Mesodermal cell (in vitro differentiated cells): Measurements from ENCODE around the gene CD6.

Experiments
- H3K27ac ChIP-seq: 2 replicates; pipeline ENCODE4 v1.7.0; 2013; ENCODE audit warnings: mild to moderate bottlenecking, low read depth, low read length, moderate library complexity; ENCODE audit not compliant: severe bottlenecking
- H3K36me3 ChIP-seq: 2 replicates; pipeline ENCODE4 v1.7.1; 2013; ENCODE audit warnings: mild to moderate bottlenecking, low read length, moderate library complexity; ENCODE audit not compliant: control insufficient read depth, insufficient read depth
- H3K4me1 ChIP-seq: one replicate; pipeline ENCODE4 v1.7.1; 2013; ENCODE audit warnings: mild to moderate bottlenecking, low read length; ENCODE audit not compliant: insufficient read depth, control insufficient read depth, poor library complexity, severe bottlenecking
- H3K4me3 ChIP-seq: 2 replicates; pipeline ENCODE4 v1.7.0; 2013; ENCODE audit warnings: low read length, control low read depth, mild to moderate bottlenecking; ENCODE audit not compliant: insufficient read depth, poor library complexity, severe bottlenecking; ENCODE audit errors: extremely low read depth
- H3K9me3 ChIP-seq: 2 replicates; pipeline ENCODE4 v1.7.1; 2013; ENCODE audit warnings: mild to moderate bottlenecking, low read length, moderate library complexity; ENCODE audit not compliant: control insufficient read depth
- WGBS, 2 experiments: methylation state at CpG; one replicate each; pipeline ENCODE4 v1.1.5; 2013; ENCODE audit warnings: missing lambda C conversion rate in 2 of 2; ENCODE audit not compliant: insufficient coverage in 2 of 2; 5-methylcytosine and 5-hydroxymethylcytosine counted together

Gene CD6

DNA sequence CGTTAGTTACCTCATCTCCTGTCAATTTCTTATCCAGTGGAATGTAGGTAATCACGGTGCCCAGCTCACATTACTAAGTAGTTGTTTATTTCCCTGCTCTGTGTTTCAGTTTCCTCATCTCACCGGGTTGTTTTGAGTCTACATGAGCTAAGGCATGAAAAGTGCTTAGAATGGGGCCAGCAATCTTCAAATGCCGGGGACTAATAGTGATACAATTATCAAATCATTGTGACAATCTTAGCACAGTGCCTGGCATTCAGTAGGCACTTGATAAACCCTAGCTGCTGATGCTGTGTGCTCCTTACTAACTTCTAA lies 77.5 kb downstream of the CD6 start:
- Histone ChIP-seq H3K4me3 (no peak overlapping the region), H3K4me1 (no peaks in the 10 kb centered on the region), H3K27ac (no peak overlapping the region), H3K9me3 (no peaks in the 10 kb centered on the region), H3K36me3 (no peaks in the 10 kb centered on the region)
- WGBS, 2 experiments: 69 to 93% methylated on average over 2 to 4 of the region's 4 CpGs

DNA sequence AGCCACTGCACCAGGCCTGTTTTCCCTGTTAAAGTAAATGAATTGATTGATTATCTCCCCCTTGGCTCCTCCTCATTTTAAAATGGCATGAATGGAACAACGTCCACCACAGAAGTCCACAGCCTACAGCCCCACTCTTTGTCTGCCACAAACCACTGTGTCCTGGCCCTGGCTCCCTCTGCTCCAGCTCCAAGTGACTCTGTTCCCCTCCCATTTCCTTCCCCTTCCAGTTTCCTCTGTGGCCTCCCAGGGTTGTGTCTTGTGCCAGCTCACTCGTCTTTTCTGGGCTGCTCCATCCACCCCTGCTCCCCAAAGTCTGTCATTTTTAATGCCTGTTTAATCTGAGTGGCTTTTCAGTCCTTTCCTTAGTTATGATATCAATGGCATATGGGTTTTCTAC lies 78.4 kb downstream of the CD6 start:
- H3K9me3 ChIP-seq: no peaks in the 10 kb centered on the region
- WGBS, 2 experiments: 65 to 82% methylated on average over 1 to 2 of the region's 2 CpGs
- H3K27ac ChIP-seq: no peak overlapping the region
- H3K4me3 ChIP-seq: no peak overlapping the region
- no peaks in the 10 kb centered on the region for H3K36me3 ChIP-seq
- no peaks in the 10 kb centered on the region for H3K4me1 ChIP-seq

DNA sequence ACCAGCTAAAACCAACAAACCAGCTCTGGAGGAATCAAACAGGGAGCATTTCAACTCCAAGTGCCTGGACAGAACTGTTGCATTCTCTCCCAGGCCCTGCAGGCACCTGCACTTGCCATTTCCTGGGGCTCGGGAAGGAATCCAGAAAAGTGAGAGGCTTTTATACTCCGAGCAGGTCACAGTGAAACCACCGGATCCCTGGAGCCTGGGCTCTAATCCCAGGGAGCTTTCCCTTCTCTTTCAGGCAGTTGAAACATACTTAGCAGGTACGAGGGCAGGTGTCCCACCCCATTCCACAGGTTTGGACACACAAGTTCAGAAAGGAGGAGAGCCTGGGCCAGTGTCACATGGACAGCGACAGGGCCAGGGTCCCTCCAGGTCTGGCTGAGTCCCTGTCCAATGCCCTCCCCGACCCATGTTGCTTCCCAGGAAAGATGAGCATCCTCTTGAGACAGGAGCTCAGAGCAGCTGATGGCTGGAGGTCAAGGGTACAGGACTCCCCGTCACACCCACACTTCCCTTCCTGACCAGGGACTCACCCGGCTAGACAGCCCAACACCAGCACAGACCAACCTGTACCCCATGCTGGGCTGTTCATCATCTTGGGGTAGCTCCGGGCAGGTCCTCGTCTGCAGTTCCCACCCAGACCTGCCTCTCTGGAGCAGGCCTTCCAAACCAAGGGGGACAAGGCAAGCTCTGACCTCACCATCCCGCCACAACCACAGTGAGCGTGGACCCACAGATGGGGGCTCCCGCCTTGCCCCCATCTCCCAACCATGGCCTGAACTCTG lies 80.9 kb downstream of the CD6 start:
- Histone ChIP-seq H3K4me1 (no peaks in the 10 kb centered on the region), H3K9me3 (no peaks in the 10 kb centered on the region), H3K36me3 (no peaks in the 10 kb centered on the region), H3K27ac (no peak overlapping the region), H3K4me3 (no peak overlapping the region)
- WGBS, 2 experiments: 95% methylated on average over 10 to 11 of the region's 13 CpGs

DNA sequence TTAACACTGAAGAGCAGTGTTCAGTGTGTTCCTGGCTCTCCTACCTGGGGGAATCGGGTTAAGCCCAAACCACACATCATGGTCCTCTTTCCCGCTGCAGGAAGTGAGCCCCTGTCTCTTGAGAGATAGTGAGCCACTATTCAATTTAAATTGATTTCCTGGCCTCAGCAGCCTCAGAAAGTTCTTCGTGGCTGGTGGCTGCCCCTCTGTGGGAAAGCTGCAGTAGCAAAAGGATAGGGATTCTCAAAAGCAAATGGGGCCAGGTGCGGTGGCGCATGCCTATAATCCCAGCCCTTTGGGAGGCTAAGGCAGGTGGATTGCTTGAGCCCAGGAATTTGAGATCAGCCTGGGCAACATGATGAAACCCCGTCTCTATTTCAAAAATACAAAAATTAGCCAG lies 81.7 kb downstream of the CD6 start:
- Histone ChIP-seq H3K27ac (no peak overlapping the region), H3K4me1 (no peaks in the 10 kb centered on the region), H3K4me3 (no peak overlapping the region), H3K9me3 (no peaks in the 10 kb centered on the region), H3K36me3 (no peaks in the 10 kb centered on the region)
- 87 to 88% methylated on average over 3 to 6 of the region's 6 CpGs for WGBS, 2 experiments

DNA sequence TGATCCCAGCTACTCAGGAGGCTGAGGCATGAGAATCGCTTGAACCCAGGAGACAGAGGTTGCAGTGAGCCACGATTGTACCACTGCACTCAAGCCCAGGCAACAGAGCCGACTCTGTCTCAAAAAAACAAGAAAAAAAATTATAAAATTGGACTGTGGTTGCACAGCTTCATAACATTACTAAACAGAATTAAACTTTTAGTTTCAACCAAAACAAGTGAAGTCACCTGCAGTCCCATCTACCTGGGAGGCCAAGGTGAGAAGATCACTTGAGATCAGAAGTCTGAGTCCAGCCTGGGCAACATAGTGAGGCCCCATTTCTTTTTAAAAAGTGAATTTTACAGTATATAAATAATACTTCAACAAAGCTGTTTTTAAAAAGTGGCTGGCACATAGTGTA lies 83.0 kb downstream of the CD6 start:
- Histone ChIP-seq H3K4me3 (no peak overlapping the region), H3K9me3 (no peaks in the 10 kb centered on the region), H3K27ac (no peak overlapping the region), H3K4me1 (no peaks in the 10 kb centered on the region), H3K36me3 (no peaks in the 10 kb centered on the region)
- 80 to 84% methylated on average over 1 to 2 of the region's 3 CpGs for WGBS, 2 experiments

DNA sequence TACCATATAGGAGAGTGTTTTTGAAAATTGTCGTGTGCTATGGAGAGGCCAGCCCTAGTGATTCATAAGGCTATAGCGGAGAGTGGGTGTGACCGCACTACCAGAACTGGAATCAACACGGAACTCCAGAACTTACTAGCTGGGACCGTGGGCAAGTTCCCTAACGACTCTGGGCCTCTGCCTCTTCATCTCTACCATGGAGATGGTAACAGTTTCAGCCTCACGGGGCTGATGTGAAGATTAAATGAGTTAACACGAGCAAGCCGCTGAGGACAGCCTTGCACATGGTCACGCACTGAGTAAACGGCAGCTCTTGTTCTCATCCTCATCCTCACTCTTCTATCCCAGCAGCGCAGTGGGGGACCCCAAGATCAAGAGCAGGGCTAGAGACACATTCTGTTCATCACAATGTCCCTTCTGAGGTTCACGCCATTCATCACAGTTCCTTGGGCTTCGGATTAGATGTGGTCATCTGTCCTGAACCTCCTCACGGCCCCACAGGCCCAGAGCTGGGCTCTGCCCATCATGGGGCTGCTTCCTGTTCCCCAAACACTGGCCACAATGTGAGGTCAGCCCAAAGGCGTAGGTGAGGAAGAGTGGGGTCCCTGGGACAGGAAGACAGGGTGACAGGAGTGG lies 83.6 kb downstream of the CD6 start:
- Histone ChIP-seq H3K27ac (no peak overlapping the region), H3K4me1 (no peaks in the 10 kb centered on the region), H3K36me3 (no peaks in the 10 kb centered on the region), H3K4me3 (no peak overlapping the region), H3K9me3 (no peaks in the 10 kb centered on the region)
- 91 to 93% methylated on average over 13 to 16 of the region's 16 CpGs for WGBS, 2 experiments

- WGBS, 2 experiments: 91 to 94% methylated on average over 4 to 7 of the region's 8 CpGs
- no peaks in the 10 kb centered on the region for H3K9me3 ChIP-seq
- no peaks in the 10 kb centered on the region for H3K36me3 ChIP-seq
- no peak overlapping the region for H3K27ac ChIP-seq
- peaks cover 4% of the 10 kb centered on the region for H3K4me1 ChIP-seq
- no peak overlapping the region for H3K4me3 ChIP-seq
Measured at GRCh38 chr11:61055776-61056175, 84.3 kb downstream of the CD6 start.

GRCh38 chr11:61056571-61056970 lies 85.1 kb downstream of the CD6 start:
- Histone ChIP-seq H3K36me3 (no peaks in the 10 kb centered on the region), H3K4me3 (no peak overlapping the region), H3K27ac (no peak overlapping the region), H3K4me1 (peaks cover 12% of the 10 kb centered on the region), H3K9me3 (no peaks in the 10 kb centered on the region)
- WGBS, 2 experiments: 64 to 70% methylated on average over 6 of the region's 6 CpGs

DNA sequence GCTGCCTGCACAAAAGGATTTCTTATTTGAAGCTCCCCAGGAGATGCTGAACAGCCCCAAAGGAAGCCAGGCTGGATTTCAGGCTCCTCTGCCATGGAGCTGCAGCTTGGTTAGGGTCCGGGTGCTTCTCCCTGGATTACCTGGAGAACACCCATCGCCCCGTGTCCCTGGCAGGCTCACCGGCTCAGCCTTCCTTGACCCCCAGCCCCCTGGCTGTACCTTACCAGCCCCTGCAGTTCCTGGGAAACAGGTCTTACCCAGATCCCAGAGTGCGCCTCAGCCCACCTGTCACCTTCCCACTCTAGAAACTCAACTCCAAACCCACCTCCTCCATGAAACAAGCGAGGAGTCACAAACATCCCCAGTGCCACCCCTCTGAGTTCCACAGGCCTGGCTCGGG lies 85.5 kb downstream of the CD6 start:
- no peak overlapping the region for H3K4me3 ChIP-seq
- no peaks in the 10 kb centered on the region for H3K36me3 ChIP-seq
- peaks cover 13% of the 10 kb centered on the region for H3K4me1 ChIP-seq
- no peak overlapping the region for H3K27ac ChIP-seq
- no peaks in the 10 kb centered on the region for H3K9me3 ChIP-seq
- 81 to 96% methylated on average over 5 to 6 of the region's 7 CpGs for WGBS, 2 experiments

GRCh38 chr11:61057615-61058014 lies 86.1 kb downstream of the CD6 start:
- Histone ChIP-seq H3K27ac (no peak overlapping the region), H3K9me3 (no peaks in the 10 kb centered on the region), H3K4me3 (no peak overlapping the region), H3K36me3 (no peaks in the 10 kb centered on the region), H3K4me1 (peaks cover 13% of the 10 kb centered on the region)
- 90 to 92% methylated on average over 12 of the region's 12 CpGs for WGBS, 2 experiments

DNA sequence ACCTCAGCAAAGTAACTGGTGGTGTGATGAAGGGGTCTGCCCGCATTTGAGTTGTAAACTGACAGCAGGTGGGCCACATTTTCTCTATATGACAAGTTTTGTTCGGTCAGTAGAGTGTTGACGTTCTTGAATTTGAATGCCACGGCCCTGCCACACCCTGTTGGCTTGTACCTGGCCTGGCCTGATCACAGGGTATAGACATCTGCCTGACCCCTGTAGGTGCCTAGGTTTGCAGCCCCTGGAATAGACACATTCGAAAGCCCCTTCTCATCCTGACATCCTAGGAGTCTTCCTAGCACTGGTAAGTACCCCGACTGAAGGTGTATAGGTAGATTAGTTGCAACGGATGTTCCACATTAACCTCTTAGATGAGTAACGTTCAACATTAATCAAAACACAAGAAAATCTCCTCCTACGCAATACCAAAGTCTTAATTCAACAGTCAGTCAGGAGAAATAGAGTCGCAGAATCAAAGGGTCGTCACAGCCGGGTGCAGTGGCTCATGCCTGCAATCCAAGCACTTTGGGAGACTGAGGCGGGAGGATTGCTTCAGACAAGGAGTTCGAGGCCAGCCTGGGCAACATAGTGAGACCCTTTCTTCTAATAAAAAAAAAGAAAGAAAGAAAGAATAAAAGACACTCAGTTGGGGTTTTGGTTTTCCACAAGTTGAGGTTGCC lies 87.2 kb downstream of the CD6 start:
- H3K4me1 ChIP-seq: peaks cover 13% of the 10 kb centered on the region
- WGBS, 2 experiments: 86 to 89% methylated on average over 8 to 10 of the region's 14 CpGs
- no peaks in the 10 kb centered on the region for H3K9me3 ChIP-seq
- no peaks in the 10 kb centered on the region for H3K36me3 ChIP-seq
- H3K27ac ChIP-seq: no peak overlapping the region
- H3K4me3 ChIP-seq: no peak overlapping the region
